ENCODE measurements around the gene SSBP4.

- TF ChIP-seq, protein P1, sequence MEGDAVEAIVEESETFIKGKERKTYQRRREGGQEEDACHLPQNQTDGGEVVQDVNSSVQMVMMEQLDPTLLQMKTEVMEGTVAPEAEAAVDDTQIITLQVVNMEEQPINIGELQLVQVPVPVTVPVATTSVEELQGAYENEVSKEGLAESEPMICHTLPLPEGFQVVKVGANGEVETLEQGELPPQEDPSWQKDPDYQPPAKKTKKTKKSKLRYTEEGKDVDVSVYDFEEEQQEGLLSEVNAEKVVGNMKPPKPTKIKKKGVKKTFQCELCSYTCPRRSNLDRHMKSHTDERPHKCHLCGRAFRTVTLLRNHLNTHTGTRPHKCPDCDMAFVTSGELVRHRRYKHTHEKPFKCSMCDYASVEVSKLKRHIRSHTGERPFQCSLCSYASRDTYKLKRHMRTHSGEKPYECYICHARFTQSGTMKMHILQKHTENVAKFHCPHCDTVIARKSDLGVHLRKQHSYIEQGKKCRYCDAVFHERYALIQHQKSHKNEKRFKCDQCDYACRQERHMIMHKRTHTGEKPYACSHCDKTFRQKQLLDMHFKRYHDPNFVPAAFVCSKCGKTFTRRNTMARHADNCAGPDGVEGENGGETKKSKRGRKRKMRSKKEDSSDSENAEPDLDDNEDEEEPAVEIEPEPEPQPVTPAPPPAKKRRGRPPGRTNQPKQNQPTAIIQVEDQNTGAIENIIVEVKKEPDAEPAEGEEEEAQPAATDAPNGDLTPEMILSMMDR (IDR thresholded peaks at IDR 0.05; ENCODE audit: borderline replicate concordance, extremely low read depth, low read length, poor library complexity, severe bottlenecking) = no peak
- no peak for TF ChIP-seq EZH2 (IDR thresholded peaks at IDR 0.05; ENCODE audit: borderline replicate concordance, low read depth, low read length, severe bottlenecking)
Measured at GRCh38 chr19:18477974-18478373, 58.8 kb downstream of the SSBP4 start.
